ENCODE results near the gene FAM83F. TPM values are rescaled to one million over a fixed set of nuclear protein-coding genes. Genes with fewer than 3 reads are reported as not detected.

The FAM83F gene
- total RNA-seq (under 1 TPM; under 0.01 to 0.71 (median 0.08) TPM), polyA plus RNA-seq (10 to 100 TPM; 10.2 to 19.5 (median 17.8) TPM)

- no peak for DNase-seq
- H3K9me3 ChIP-seq: no peaks in the 10 kb centered on the region
- H3K27me3 ChIP-seq: peaks cover 16 to 53% (median 47%) of the 10 kb centered on the region in 3 donors
- H3K4me1 ChIP-seq: peaks cover 0 to 18% (median 8%) of the 10 kb centered on the region in 4 donors
- intact Hi-C loops (cut with DNase I): no loop called here
- TF ChIP-seq POLR2A (IDR thresholded peaks at IDR 0.05) (no peak), CTCF (IDR thresholded peaks at IDR 0.05) (no peak), POLR2AphosphoS5 (IDR thresholded peaks at IDR 0.05) (no peak), EP300 (IDR thresholded peaks at IDR 0.05) (no peak)
- peak within 1 kb of the TSS in 3 of 4 donors; percentile 31 to 49 (median 48) for H3K27ac ChIP-seq
- H3K36me3 ChIP-seq: no peaks in the 10 kb centered on the region
- WGBS, 2 donors: 3 to 5% methylated on average over 115 of the region's 115 CpGs
- peak within 1 kb of the TSS in 3 of 4 donors; percentile 20 to 27 (median 23) for H3K4me3 ChIP-seq
These were observed at the start of gene FAM83F for GRCh38 chr22:39994566-39995392. TSS of gene FAM83F (plus strand) at chr22:39994954. CDS start at chr22:39995043, 89 bp downstream.

GRCh38 chr22:39946126-39946502, 48.6 kb upstream of the FAM83F start:
- no peak for DNase-seq
- WGBS, 2 donors: 93 to 97% methylated on average over 4 of the region's 4 CpGs
- intact Hi-C loops (cut with DNase I): no loop called here
- H3K27me3 ChIP-seq: no peaks in the 10 kb centered on the region
- TF ChIP-seq POLR2A (IDR thresholded peaks at IDR 0.05): no peak
- no peak for TF ChIP-seq EP300 (IDR thresholded peaks at IDR 0.05)
- TF ChIP-seq CTCF (IDR thresholded peaks at IDR 0.05): no peak
- no peak for TF ChIP-seq POLR2AphosphoS5 (IDR thresholded peaks at IDR 0.05)
- no peaks in the 10 kb centered on the region for H3K36me3 ChIP-seq
- H3K9me3 ChIP-seq: no peaks in the 10 kb centered on the region
- no peak overlapping the region for H3K4me3 ChIP-seq
- H3K27ac ChIP-seq: no peak overlapping the region
- no peaks in the 10 kb centered on the region for H3K4me1 ChIP-seq

- H3K27ac ChIP-seq: no peak overlapping the region
- H3K36me3 ChIP-seq: no peaks in the 10 kb centered on the region
- no peak for DNase-seq
- WGBS, 2 donors: 37 to 60% methylated on average over 8 of the region's 8 CpGs
- no peak overlapping the region for H3K4me3 ChIP-seq
- no peak for TF ChIP-seq CTCF (IDR thresholded peaks at IDR 0.05)
- TF ChIP-seq POLR2A (IDR thresholded peaks at IDR 0.05): no peak
- TF ChIP-seq POLR2AphosphoS5 (IDR thresholded peaks at IDR 0.05): no peak
- no peaks in the 10 kb centered on the region for H3K4me1 ChIP-seq
- H3K9me3 ChIP-seq: no peaks in the 10 kb centered on the region
- intact Hi-C loops (cut with DNase I): no loop called here
- no peaks in the 10 kb centered on the region for H3K27me3 ChIP-seq
These were observed 48.1 kb upstream of the FAM83F start for GRCh38 chr22:39946503-39947219.

- Histone ChIP-seq H3K27ac (no peak overlapping the region), H3K27me3 (no peaks in the 10 kb centered on the region), H3K4me1 (no peaks in the 10 kb centered on the region), H3K9me3 (no peaks in the 10 kb centered on the region), H3K36me3 (no peaks in the 10 kb centered on the region), H3K4me3 (no peak overlapping the region)
- intact Hi-C loops (cut with DNase I): no loop called here
- 82 to 88% methylated on average over 8 of the region's 8 CpGs for WGBS, 2 donors
- no peak for TF ChIP-seq POLR2AphosphoS5 (IDR thresholded peaks at IDR 0.05)
- TF ChIP-seq POLR2A (IDR thresholded peaks at IDR 0.05): no peak
- TF ChIP-seq CTCF (IDR thresholded peaks at IDR 0.05): no peak
- no peak for TF ChIP-seq EP300 (IDR thresholded peaks at IDR 0.05)
- no peak for DNase-seq
These were observed 47.2 kb upstream of the FAM83F start for GRCh38 chr22:39947220-39948216.

All from sigmoid colon (tissue), 7 donors.